Endothelial cell of hepatic sinusoid (primary cell): ENCODE results near the gene GNA15.

Source experiments
- in situ Hi-C: cut with HindIII; loops from 2 replicates; pipeline ENCODE4 v1.10.0; 2017; ENCODE audit warnings: low sequenced_read_pairs

Gene GNA15

DNA sequence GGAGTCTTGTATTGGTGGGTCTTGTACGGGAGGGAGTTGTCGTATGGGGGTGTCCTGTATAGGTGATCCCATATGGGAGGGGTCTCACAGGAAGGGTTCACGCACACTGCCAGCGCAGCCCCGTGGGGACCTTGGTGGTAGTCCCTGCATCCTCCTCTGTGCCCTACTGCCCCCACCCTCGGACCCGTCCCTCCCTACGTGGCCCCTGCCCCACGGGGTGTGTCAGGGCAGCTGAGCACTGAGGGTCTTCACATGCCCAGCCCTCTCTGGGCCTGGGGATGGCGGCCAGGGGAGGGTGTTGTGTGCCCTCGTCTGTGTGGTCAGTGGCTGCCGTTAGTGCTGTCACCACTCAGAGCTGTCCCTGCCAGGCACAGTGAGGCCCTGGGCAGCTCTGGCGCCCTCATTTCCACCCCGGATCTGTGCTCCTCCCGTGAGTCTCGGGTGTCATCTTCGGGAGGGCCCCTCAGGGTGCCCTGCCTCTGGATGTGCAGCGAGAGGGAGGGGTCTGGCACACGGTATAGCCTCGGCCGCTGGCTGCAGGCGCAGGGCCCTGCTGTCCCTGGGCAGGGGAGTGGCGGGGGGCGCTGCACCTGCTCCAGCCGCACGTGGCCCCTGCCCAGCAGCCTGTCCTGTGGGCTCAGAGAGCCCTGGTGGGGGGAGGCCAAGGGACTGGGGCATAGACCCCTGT lies 16.0 kb upstream of the GNA15 start:
- in situ Hi-C loops: loop anchor here (10.0 kb wide), 1 partner anchor 55 kb away; the partner anchor contains the start of gene S1PR4

DNA sequence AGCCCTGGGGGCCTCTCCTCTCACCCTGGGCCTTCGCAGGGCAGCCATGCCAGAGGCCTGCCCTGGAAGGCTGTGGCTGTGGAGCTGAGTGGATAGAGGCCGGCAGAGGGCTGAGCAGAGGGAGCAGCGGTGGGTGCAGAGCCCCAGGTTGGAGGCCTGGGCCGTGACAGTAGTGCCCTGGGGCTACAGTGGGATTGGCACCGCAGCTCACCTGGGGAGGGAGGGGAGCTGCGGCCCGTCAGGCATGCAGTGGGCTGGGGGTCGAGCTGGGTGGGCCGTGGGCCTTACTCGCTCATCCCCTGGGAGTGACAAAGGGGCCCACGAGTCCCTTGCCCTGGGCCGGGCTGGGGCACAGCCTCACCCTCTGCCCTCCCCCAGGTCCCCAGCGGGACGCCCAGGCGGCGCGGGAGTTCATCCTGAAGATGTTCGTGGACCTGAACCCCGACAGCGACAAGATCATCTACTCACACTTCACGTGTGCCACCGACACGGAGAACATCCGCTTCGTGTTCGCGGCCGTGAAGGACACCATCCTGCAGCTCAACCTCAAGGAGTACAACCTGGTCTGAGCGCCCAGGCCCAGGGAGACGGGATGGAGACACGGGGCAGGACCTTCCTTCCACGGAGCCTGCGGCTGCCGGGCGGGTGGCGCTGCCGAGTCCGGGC lies 15.1 kb upstream of the GNA15 start:
- in situ Hi-C loops: loop anchor here (10.0 kb wide), 1 partner anchor 54 kb away; the partner anchor contains the start of gene S1PR4

DNA sequence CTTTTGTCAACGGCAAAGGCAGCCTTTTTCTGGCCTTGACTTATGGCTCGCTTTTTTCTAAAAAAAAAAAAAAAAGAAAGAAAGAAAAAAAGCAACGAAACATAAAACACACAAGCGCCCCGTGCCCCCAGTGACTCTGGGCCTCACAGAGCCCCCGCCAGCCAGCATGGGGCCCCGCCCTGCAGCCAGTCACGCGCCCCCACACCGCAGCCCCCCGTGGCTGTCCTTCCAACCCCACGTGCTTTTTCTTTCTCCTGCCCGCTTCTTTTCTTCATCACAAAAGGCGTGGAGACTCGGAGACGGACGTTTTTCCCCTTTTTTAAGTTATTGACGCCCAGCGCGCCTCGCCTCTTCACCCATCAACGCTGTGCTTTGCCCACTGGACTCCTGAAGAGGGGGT lies 14.4 kb upstream of the GNA15 start:
- in situ Hi-C loops: loop anchor here (10.0 kb wide), 1 partner anchor 53 kb away; the partner anchor contains the start of gene S1PR4

GRCh38 chr19:3121821-3122511 lies 13.9 kb upstream of the GNA15 start:
- in situ Hi-C loops: loop anchor here (10.0 kb wide), 1 partner anchor 53 kb away; the partner anchor contains the start of gene S1PR4

GRCh38 chr19:3122512-3122870 lies 13.3 kb upstream of the GNA15 start:
- in situ Hi-C loops: loop anchor here (10.0 kb wide), 1 partner anchor 52 kb away; the partner anchor contains the start of gene S1PR4

GRCh38 chr19:3123088-3123721 lies 12.6 kb upstream of the GNA15 start:
- in situ Hi-C loops: loop anchor here (10.0 kb wide), 1 partner anchor 52 kb away; the partner anchor contains the start of gene S1PR4

- in situ Hi-C loops: loop anchor here (10.0 kb wide), 1 partner anchor 51 kb away; the partner anchor contains the start of gene S1PR4
These were observed 11.9 kb upstream of the GNA15 start for GRCh38 chr19:3123956-3124355.

GRCh38 chr19:3124630-3125029 lies 11.2 kb upstream of the GNA15 start:
- in situ Hi-C loops: loop anchor here (10.0 kb wide), 1 partner anchor 50 kb away; the partner anchor contains the start of gene S1PR4

- in situ Hi-C loops: loop anchor here (10.0 kb wide), 1 partner anchor 49 kb away; the partner anchor contains the start of gene S1PR4
These were observed 9.8 kb upstream of the GNA15 start for GRCh38 chr19:3125900-3126524.

DNA sequence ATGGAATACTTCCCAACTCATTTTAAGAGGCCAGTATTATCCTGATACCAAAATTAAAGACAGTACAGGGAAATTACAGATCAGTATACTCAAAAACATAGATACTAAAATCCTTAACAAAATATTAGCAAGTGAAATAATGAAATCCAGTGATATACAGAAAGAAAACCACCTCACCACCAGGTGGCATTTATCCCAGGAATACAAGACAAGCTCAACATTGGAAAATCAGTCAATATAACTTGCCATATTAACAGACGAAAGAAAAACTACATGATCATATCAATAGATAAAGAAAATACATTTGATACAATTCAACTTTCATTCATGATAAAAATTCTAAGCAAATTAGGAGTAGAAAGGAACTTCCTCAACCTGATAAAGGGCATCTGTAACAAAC lies 6.7 kb upstream of the GNA15 start:
- in situ Hi-C loops: loop anchor here (10.0 kb wide), 1 partner anchor 46 kb away; the partner anchor contains the start of gene S1PR4

GRCh38 chr19:3131168-3131567 lies 4.7 kb upstream of the GNA15 start:
- in situ Hi-C loops: no loop called here

DNA sequence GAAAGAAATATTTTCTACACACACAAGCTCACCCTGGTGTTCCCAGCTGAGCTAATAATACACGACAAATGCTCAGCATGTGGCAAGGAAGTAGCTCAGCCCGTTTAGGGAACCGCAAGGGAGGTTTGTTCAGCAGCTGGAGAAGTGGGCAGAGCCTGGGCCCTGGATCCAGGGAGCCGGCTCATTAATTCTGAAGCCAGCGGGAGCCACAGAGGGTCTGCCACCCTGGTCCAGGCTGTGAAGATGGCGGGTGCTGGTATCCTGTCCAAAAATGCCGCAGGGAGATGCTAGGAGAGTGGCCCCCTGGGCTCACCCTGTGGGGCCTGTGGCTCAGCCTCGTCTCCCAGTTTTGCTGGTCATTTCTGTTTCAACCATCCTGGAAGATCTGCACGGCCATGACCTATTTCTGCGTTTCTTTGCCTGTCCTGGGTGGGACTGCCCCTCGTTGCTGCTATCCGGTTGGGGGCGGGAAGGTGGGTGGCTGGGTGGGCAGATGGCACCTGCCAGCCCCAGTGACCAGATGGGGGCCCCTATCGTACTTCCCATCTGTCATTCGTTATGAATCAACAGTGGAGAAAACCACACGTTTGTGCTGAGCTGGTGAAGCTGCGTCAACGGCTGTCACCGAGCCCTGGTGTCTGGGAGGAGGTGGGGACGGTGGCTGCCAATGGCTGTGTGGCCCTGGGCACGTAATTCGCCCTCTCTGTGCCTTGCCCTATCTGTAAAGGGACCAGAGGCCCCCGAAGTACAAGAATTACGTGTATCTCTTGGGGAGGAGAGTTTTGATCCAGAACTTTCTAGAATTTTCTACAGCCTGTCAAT lies 2.7 kb upstream of the GNA15 start:
- in situ Hi-C loops: no loop called here

GRCh38 chr19:3133793-3134116 lies 2.1 kb upstream of the GNA15 start:
- in situ Hi-C loops: no loop called here

DNA sequence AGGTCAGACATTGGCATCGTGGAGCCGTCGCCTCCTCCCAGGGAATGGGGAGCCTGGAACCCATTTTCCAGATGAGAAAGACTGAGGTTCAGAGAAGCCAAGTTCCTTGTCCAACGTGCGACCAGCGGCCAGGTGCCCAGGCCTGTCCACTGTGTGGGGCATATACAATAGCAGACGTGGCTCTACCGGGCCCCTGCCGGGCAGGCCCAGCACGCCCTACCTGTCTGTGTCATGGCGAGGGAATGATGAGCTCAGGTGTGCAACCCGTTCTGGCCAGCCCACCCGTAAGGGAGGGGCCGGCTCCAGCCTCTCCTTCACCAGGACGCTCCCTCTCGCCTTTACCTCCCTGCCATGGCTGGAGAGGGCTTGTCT lies 837 bp downstream of the GNA15 start:
- in situ Hi-C loops: no loop called here

DNA sequence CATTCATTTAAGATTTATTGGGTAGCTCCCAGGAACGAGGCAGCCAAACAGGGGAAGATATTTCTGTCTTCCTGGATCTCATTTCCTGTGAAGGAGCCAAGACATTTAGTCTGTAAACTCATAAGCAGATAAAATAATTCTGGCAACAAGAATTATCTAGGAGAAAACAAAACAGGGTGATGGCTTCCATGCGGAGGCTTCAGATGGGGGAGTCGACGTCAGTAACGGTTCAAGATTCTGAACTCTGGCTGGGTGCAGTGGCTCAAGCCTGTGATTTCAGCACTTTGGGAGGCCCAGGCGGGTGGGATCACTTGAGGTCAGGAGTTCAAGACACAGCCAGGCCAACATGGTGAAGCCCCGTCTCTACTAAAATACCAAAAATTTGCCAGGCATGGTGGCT lies 1.3 kb downstream of the GNA15 start:
- in situ Hi-C loops: no loop called here

- in situ Hi-C loops: no loop called here
These were observed 2.4 kb downstream of the GNA15 start for GRCh38 chr19:3138268-3138667.

- in situ Hi-C loops: no loop called here
These were observed 4.8 kb downstream of the GNA15 start for GRCh38 chr19:3140667-3141038.

DNA sequence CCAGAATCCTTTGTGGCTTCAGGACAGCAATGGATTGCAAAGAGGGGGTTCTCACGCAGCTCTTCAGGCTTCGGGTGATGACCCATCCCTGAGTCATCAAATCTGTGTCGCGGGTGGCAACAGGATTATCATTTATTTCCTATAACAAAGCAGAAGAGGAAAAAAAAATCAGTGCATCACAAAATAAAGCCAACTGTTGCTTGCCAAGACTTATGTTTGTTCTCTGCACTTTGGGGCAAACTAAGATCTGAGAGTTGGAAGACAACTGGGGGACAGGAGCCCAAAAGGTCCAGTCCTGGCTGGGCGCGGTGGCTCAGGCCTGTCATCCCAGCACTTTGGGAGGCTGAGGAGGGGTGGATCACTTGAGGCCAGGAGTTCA lies 6.4 kb downstream of the GNA15 start:
- in situ Hi-C loops: no loop called here

DNA sequence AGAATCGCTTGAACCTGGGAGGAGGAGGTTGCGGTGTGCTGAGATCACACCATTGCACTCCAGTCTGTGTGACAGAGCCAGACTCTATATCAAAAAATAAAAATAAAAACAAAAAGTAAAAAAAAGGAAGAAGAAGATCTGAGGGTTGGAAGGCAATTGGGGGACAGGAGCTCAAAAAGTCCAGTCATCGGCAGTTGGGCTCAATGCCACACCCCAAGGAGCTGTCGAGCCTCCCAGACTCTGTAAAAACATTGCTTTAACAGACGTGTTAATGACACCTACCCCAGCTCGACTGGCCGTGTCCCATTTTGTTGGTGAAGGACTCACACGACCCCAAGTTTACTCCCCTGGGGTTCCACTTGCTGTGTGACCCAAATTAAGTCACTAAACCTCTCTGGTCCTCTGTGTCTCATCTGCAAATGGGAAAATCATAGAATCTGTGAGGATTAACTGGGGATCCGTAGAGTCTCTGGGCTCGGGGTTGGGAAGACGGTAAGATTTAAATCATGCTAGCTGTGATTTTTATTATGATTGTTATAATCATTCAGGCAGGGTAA lies 7.0 kb downstream of the GNA15 start:
- in situ Hi-C loops: no loop called here
